Measurements from ENCODE around the gene AMN1.
"Not testable (repeated sequence)": the region's sequence is repeated elsewhere in the genome, so short reads cannot be mapped to it uniquely, and the experiment has no call there.

GRCh38 chr12:31731203-31731602, 2.4 kb upstream of the AMN1 start:
- not testable (repeated sequence) for TF ChIP-seq CTCF (conservative IDR thresholded peaks at IDR 0.05); ZFX (IDR thresholded peaks at IDR 0.05)
